ENCODE results near the gene GPC5.

DNA sequence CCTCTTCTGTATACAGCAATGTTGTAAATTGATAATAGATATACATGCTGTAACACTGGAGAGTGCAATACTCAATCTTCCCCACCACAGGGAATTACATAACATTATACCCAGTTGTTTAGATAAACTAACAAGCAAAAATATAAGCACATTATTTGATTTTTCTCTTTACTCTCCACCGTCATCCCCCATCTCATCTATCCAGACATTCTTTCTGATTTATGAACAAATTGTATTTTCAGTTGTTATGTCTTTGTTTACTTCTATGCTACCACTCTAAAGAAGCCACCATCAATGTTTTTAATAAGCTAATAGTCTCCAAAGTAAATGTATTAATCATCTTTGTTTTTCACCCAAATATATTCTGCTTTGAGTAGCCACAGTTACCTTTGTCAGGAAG lies 1337.5 kb downstream of the GPC5 start:
- no peak for TF ChIP-seq POLR2AphosphoS5 (IDR thresholded peaks at IDR 0.05; ENCODE audit: low read depth, low read length)
- no peak for TF ChIP-seq TAF1 (IDR thresholded peaks at IDR 0.05; ENCODE audit: borderline replicate concordance, insufficient read depth, low read length)
- TF ChIP-seq SIN3A (IDR thresholded peaks at IDR 0.05; ENCODE audit: borderline replicate concordance, insufficient read depth, low read length), result no peak
- TF ChIP-seq FOXP2 (optimal IDR thresholded peaks at IDR 0.05; ENCODE audit: borderline replicate concordance, extremely low read depth, extremely low read length, insufficient read depth), result no peak
- TF ChIP-seq REST (IDR thresholded peaks at IDR 0.05; ENCODE audit: insufficient read depth in 1 of 2, low read depth in 2 of 2, low read length in 2 of 2), result no peak

All from PFSK-1 (cell line).